HG02981 (cell line): Measurements from ENCODE around the gene LOXHD1.

Experiments used
- ATAC-seq: cut with Tn5 transposase; IDR thresholded peaks from one replicate; pipeline ENCODE4 v1.9.1; 2021; ENCODE audit warnings: mild to moderate bottlenecking, moderate library complexity; ENCODE audit not compliant: unreplicated experiment

LOXHD1 gene

GRCh38 chr18:46449499-46449898 is 207.5 kb downstream of the LOXHD1 start:
- ATAC-seq, result no peak

GRCh38 chr18:46449033-46449432 is 208.0 kb downstream of the LOXHD1 start:
- no peak for ATAC-seq

- no peak for ATAC-seq
These were observed 208.7 kb downstream of the LOXHD1 start for GRCh38 chr18:46448347-46448746.

- no peak for ATAC-seq
These were observed 209.2 kb downstream of the LOXHD1 start for GRCh38 chr18:46447792-46448191.

- no peak for ATAC-seq
These were observed 209.7 kb downstream of the LOXHD1 start for GRCh38 chr18:46447323-46447722.

GRCh38 chr18:46445522-46446313 is 211.3 kb downstream of the LOXHD1 start:
- ATAC-seq, result no peak

- ATAC-seq, result no peak
These were observed 218.0 kb downstream of the LOXHD1 start for GRCh38 chr18:46439037-46439436.

GRCh38 chr18:46437061-46437460 is 220.0 kb downstream of the LOXHD1 start:
- ATAC-seq, result no peak

GRCh38 chr18:46436621-46437020 is 220.4 kb downstream of the LOXHD1 start:
- ATAC-seq, result no peak

- ATAC-seq, result no peak
These were observed 222.0 kb downstream of the LOXHD1 start for GRCh38 chr18:46435031-46435430.

- no peak for ATAC-seq
These were observed 222.4 kb downstream of the LOXHD1 start for GRCh38 chr18:46434629-46435028.

- no peak for ATAC-seq
These were observed 223.7 kb downstream of the LOXHD1 start for GRCh38 chr18:46433121-46433826.

GRCh38 chr18:46431522-46432171 is 225.4 kb downstream of the LOXHD1 start:
- no peak for ATAC-seq

- no peak for ATAC-seq
These were observed 227.3 kb downstream of the LOXHD1 start for GRCh38 chr18:46429649-46430224.

GRCh38 chr18:46429130-46429529 is 227.9 kb downstream of the LOXHD1 start:
- no peak for ATAC-seq

GRCh38 chr18:46428368-46428767 is 228.7 kb downstream of the LOXHD1 start:
- no peak for ATAC-seq

- no peak for ATAC-seq
These were observed 229.6 kb downstream of the LOXHD1 start for GRCh38 chr18:46427216-46427995.
